A673 (cell line): ENCODE data around the gene CATSPERD. TPM values are rescaled to one million over a fixed set of nuclear protein-coding genes. Genes with fewer than 3 reads are reported as not detected.

Experiments
- Bru-seq: library from RNA; stranded (reverse); fragments of 400-500 nt; gene quantifications from one replicate; lab custom pipeline; 2021; lab: Mats Ljungman, UMichigan
- BruChase-seq, 2 experiments: library from RNA; stranded (reverse); fragments of 400-500 nt; gene quantifications; one replicate each; lab custom pipeline; 2021; lab: Mats Ljungman, UMichigan
- BruUV-seq: library from RNA; stranded (reverse); fragments of 400-500 nt; replicated peaks from 2 replicates; lab custom pipeline; 2021; lab: Mats Ljungman, UMichigan
- CTCF ChIA-PET: fragments of 300-600 bp; sonication (Branson Sonifier 250); formaldehyde crosslinking; loops from one replicate; lab custom pipeline; 2022; ENCODE audit warnings: antibody characterized with exemption; lab: Charles Lee
- POLR2A ChIA-PET: fragments of 300-600 bp; sonication (Branson Sonifier 250); formaldehyde crosslinking; loops from one replicate; lab custom pipeline; 2022; ENCODE audit warnings: antibody characterized with exemption; ENCODE audit not compliant: low non-redundant PET; lab: Charles Lee
- DNase-seq: peaks from one replicate; pipeline ENCODE4 v3.0.0-alpha.2; 2015; ENCODE audit warnings: low spot score
- H3K27ac ChIP-seq: fragments of 200-600 bp; sonication (generic); 2 replicates; pipeline ENCODE4 v1.5.1; 2016; ENCODE audit warnings: mixed run types, low read depth, mild to moderate bottlenecking, mixed read lengths, antibody characterized with exemption, low read length; ENCODE audit not compliant: poor library complexity, severe bottlenecking
- H3K27me3 ChIP-seq: fragments of 200-600 bp; sonication (generic); replicated peaks from 2 replicates; pipeline ENCODE4 v1.6.1; 2017; ENCODE audit warnings: mixed run types, low read depth, mild to moderate bottlenecking, mixed read lengths, antibody characterized with exemption, low read length; ENCODE audit not compliant: insufficient read depth, poor library complexity
- H3K36me3 ChIP-seq: fragments of 200-600 bp; sonication (generic); 2 replicates; pipeline ENCODE4 v1.6.1; 2016; ENCODE audit warnings: mixed run types, mild to moderate bottlenecking, mixed read lengths, antibody characterized with exemption, low read length; ENCODE audit not compliant: insufficient read depth, poor library complexity, severe bottlenecking
- H3K4me1 ChIP-seq: fragments of 200-600 bp; sonication (generic); 2 replicates; pipeline ENCODE4 v1.6.1; 2017; ENCODE audit warnings: mixed run types, mild to moderate bottlenecking, mixed read lengths, antibody characterized with exemption, low read length; ENCODE audit not compliant: insufficient read depth, poor library complexity, severe bottlenecking
- H3K4me3 ChIP-seq: fragments of 200-600 bp; sonication (generic); 2 replicates; pipeline ENCODE4 v1.5.1; 2016; ENCODE audit warnings: low read depth, mixed run types, mild to moderate bottlenecking, mixed read lengths, low read length; ENCODE audit not compliant: poor library complexity, severe bottlenecking
- H3K9me3 ChIP-seq: fragments of 200-600 bp; sonication (generic); 2 replicates; pipeline ENCODE4 v1.6.1; 2016; ENCODE audit warnings: mixed run types, low read depth, mild to moderate bottlenecking, mixed read lengths, antibody characterized with exemption, low read length; ENCODE audit not compliant: poor library complexity, severe bottlenecking
- EZH2 ChIP-seq: fragments of 200-600 bp; sonication (generic); IDR thresholded peaks from 2 replicates; pipeline ENCODE4 v1.6.1; 2017; ENCODE audit warnings: borderline replicate concordance, low read depth, mild to moderate bottlenecking, mixed read lengths, antibody characterized with exemption, low read length; ENCODE audit not compliant: poor library complexity, severe bottlenecking
- intact Hi-C: fragments of 100-400 bp; cut with micrococcal nuclease; formaldehyde crosslinking; loops from one replicate; pipeline ENCODE4 v1.10.0; 2022; ENCODE audit not compliant: unreplicated experiment
- long read RNA-seq: library from polyadenylated mRNA; stranded (forward); transcript quantifications from one replicate; pipeline ENCODE4 v2.0.0, GENCODE V29; 2022
- total RNA-seq: library from RNA; stranded (reverse); gene quantifications from 2 replicates; pipeline ENCODE4 v1.2.3, GENCODE V29; 2021
- TF ChIP-seq, protein P1 (sequence below): fragments of 300-800, 200-600 bp; sonication (generic); conservative IDR thresholded peaks from 2 replicates; pipeline ENCODE4 v1.5.1; 2017; ENCODE audit warnings: low read depth, mild to moderate bottlenecking, antibody characterized with exemption, low read length, moderate library complexity, mixed read lengths

The CATSPERD gene, protein sequence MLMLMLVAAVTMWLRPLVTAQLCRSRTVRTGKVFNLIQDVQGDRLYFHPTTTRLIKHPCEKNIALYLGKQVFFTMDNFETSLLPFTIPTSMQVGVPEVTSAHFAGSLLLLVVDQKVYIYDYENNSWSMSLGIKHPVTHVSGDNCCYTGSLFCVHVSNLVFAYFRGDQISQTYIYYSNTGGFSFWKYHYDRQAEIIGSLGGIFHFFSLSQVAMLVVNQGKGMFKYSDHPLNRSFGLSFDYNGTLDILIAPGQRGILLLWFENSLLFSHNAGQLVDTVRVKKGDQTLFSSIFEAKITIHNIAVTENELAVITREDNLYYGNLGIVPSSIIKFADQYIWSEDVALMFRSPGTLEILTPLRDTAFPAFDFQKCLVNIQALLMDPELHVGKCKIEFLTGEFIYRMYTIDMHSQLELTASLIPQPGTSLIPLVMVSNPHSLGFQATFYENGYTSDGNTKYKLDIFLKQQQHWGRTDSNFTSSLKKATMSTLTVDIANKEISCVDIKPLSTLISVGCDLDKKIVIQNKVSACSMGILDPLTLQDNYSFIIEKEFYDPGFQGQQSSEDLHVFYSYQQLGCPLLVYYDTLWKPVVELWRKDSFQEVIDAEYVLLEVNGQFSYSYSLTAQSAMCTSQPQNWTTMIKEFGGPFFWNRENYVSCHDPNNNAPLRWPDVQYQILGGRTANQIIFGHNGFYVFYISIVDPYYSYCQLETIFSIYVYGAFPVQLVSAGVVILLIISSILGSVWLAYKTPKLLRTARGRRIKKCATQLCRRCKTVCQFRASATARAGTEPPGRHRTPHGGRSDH
- total RNA-seq (not detected in 2 replicates), Bru-seq, nascent RNA (percentile 15 among the genes with signal in this experiment), BruChase-seq, experiment 1, labeled RNA remaining after a 2-hour chase (percentile 11 among the genes with signal in this experiment), BruChase-seq, experiment 2, labeled RNA remaining after a 6-hour chase (percentile 16 among the genes with signal in this experiment)
- long read RNA-seq, result 0 reads

- Histone ChIP-seq H3K27ac (peak within 1 kb of the TSS; percentile 98), H3K27me3 (no peaks in the 10 kb centered on the region), H3K36me3 (peaks cover 13% of the 10 kb centered on the region), H3K9me3 (no peaks in the 10 kb centered on the region), H3K4me3 (peak within 1 kb of the TSS; percentile 93), H3K4me1 (peaks cover 16% of the 10 kb centered on the region)
- CTCF ChIA-PET, result interaction anchor here (0.6 to 1.3 kb wide), 5 partner anchors 30 to 137 kb away, joined by 3 to 5 read pairs (median 3); partner anchors contain the start of gene NRTN
- BruUV-seq, result no TSS peak
- DNase-seq, result peak; percentile 99
- POLR2A ChIA-PET, result interaction anchor here (0.6 kb wide), 1 partner anchor 37 kb away, joined by 20 read pairs; no protein-coding TSS in a partner anchor
- intact Hi-C loops, result no loop called here
- TF ChIP-seq, protein P1, sequence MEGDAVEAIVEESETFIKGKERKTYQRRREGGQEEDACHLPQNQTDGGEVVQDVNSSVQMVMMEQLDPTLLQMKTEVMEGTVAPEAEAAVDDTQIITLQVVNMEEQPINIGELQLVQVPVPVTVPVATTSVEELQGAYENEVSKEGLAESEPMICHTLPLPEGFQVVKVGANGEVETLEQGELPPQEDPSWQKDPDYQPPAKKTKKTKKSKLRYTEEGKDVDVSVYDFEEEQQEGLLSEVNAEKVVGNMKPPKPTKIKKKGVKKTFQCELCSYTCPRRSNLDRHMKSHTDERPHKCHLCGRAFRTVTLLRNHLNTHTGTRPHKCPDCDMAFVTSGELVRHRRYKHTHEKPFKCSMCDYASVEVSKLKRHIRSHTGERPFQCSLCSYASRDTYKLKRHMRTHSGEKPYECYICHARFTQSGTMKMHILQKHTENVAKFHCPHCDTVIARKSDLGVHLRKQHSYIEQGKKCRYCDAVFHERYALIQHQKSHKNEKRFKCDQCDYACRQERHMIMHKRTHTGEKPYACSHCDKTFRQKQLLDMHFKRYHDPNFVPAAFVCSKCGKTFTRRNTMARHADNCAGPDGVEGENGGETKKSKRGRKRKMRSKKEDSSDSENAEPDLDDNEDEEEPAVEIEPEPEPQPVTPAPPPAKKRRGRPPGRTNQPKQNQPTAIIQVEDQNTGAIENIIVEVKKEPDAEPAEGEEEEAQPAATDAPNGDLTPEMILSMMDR, result peak; percentile 97
- TF ChIP-seq EZH2, result no peak
Observed at GRCh38 chr19:5719961-5720790, at the start of gene CATSPERD, which contains the start of gene LONP1. Gene CATSPERD, plus strand, starts transcription at chr19:5720637. Its CDS starts 101 bp downstream, at chr19:5720738. Gene LONP1, minus strand, starts transcription at chr19:5720146. Its CDS starts 14 bp downstream, at chr19:5720132.

DNA sequence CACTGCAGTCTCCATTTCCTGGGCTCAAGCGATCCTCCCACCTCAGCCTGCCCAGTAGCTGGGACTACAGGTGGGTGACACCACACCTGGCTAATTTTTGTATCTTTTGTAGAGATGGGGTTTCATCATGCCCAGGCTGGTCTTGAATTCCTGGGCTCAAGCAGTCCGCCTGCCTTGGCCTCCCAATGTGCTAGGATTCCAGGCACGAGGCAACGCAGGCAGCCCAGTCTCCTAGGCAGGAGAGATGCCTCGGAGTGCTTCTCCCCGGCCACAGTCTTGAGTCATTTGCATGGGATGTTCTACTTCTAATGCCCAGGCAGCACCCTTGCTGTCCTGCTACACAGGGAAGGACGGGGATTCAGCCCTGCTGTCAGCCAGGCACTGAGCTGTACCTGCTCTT, 48.8 kb upstream of the CATSPERD start:
- BruUV-seq, result no TSS peak
- POLR2A ChIA-PET, result no interaction called here
- Histone ChIP-seq H3K4me3 (no peak overlapping the region), H3K9me3 (no peaks in the 10 kb centered on the region), H3K36me3 (peaks cover 38% of the 10 kb centered on the region), H3K27ac (no peak overlapping the region), H3K27me3 (no peaks in the 10 kb centered on the region), H3K4me1 (no peaks in the 10 kb centered on the region)
- intact Hi-C loops, result no loop called here
- TF ChIP-seq, protein P1, result no peak
- no peak for TF ChIP-seq EZH2
- CTCF ChIA-PET, result no interaction called here
- no peak for DNase-seq
